Stomach (tissue), 4 donors: ENCODE measurements around the gene RGS17.

ENCODE experiments used
- CTCF ChIP-seq, 7 experiments: fragments of 450-650 bp in 4 of 7; fragments of 200-600 bp in 3 of 7; sonication (generic) in 3 of 7; IDR thresholded peaks; one replicate each; pipeline ENCODE4 v1.5.1; 2016 to 2019; ENCODE audit warnings: antibody characterized with exemption in 7 of 7, control low read depth in 2 of 7, mild to moderate bottlenecking in 1 of 7
- EP300 ChIP-seq: sonication (generic); formaldehyde crosslinking; IDR thresholded peaks from one replicate; pipeline ENCODE4 v1.6.1; 2017; ENCODE audit warnings: antibody characterized with exemption
- POLR2A ChIP-seq, 4 donors: fragments of 450-650 bp; IDR thresholded peaks; one replicate each; pipeline ENCODE4 v1.6.1; 2016; ENCODE audit warnings: antibody characterized with exemption in 4 of 4, control low read depth in 2 of 4, mild to moderate bottlenecking in 1 of 4, moderate library complexity in 1 of 4
- POLR2AphosphoS5 ChIP-seq, 3 donors: sonication (generic); formaldehyde crosslinking; IDR thresholded peaks; one replicate each; pipeline ENCODE4 v1.6.1; 2016; ENCODE audit warnings: antibody characterized with exemption in 3 of 3

DNA sequence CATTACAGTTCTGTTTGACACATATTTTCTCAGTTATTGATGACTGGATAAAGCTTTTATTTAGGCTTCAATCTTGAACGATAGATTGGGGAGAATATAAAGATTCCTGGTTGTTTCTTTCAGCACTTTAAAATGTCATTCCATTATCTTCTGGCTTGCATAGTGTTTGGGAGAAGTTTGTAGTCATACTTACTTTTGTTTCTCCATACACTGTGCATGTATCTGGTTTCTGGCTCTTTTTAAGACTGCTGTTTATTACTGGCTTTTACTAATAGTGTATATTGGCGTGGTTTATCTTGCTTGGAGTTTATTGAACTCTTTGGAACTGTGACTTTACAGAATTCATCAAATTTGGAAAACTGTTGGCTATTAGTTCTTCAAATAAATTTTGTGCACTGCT, 49.2 kb downstream of the RGS17 start:
- no peak for TF ChIP-seq POLR2A (IDR thresholded peaks at IDR 0.05)
- TF ChIP-seq CTCF (IDR thresholded peaks at IDR 0.05), result no peak
- TF ChIP-seq EP300, result no peak
- no peak for TF ChIP-seq POLR2AphosphoS5 (IDR thresholded peaks at IDR 0.05)
